SIG-M5 (cell line): ENCODE measurements around the gene ADPRHL1.
"Not testable (repeated sequence)": the region's sequence is repeated elsewhere in the genome, so short reads cannot be mapped to it uniquely, and the experiment has no call there.

Experiments
- DNase-seq: peaks from one replicate; lab custom pipeline; 2025; lab: John Stamatoyannopoulos, UW

ADPRHL1 gene

DNA sequence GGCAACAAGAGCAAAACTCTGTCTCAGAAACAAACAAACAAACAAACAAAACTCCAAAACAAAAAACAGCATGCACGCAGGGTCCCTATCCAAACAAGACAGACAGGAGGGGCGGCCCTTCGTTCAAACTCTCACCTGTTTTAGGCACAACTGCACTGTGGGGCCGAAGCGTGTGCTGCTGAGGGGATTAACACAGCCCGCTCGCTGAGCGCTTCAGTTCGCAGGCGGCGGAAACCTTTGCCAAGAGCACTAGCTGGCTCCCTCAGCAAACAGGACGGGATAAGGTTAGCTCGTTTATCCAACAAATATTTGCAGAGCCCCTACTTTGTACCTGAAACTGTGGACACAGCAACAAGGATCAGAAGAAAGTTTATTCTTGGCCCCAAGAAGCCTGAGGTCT is 1.6 kb upstream of the ADPRHL1 start:
- no peak for DNase-seq

DNA sequence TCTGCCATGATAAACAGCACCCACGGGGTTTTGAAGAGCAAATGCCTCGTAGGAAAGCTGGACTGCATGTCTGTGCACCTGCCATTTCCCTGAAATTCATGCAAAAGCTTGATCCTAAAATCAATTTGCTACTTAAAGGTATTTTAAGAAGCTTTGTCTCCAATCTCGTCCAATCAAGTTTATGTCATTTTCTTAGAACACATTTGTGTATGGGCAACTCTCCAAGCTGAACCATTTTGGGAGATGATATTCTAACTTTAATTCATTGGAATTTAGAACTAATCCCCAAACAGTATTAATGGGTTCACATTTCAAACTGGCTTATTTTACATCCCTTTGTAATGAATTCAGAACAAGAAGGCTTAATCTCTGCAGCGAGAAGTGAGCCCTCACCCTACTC is 822 bp downstream of the ADPRHL1 start:
- DNase-seq: no peak

GRCh38 chr13:113451951-113452421 is 1.3 kb downstream of the ADPRHL1 start:
- DNase-seq: no peak

DNA sequence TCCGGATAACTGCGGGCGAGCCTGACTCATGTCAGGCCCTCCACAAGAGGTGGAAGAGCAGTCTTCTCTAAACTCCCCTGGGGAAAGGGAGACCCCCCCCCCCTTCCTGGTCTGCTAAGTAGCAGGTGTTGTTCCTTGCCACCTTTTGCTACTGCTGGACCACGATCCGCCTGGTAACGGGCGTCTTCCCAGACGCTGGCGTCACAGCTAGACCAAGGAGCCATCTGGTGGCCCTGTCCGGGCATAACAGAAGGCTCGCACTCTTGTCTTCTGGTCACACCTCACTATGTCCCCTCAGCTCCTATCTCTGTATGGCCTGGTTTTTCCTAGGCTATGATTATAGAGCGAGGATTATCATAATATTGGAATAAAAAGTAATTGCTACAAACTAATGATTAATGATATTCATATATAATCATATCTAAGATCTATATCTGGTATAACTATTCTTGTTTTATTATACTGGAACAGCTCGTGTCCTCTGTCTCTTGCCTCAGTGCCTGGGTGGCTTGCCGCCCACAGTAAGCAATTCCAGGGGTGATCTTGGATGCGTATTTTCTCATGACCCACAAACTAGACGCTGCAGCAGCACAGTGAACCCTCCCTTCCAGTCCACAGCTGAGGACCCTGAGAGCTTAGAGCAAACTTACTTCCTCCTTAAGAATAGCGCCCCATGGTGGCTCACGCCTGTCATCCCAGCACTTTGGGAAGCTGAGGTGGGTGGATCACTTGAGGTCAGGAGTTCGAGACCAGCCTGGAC is 2.2 kb downstream of the ADPRHL1 start:
- not testable (repeated sequence) for DNase-seq

- DNase-seq: not testable (repeated sequence)
Measured at GRCh38 chr13:113450348-113450744, 2.9 kb downstream of the ADPRHL1 start.

- no peak for DNase-seq
Measured at GRCh38 chr13:113449693-113450347, 3.5 kb downstream of the ADPRHL1 start.

DNA sequence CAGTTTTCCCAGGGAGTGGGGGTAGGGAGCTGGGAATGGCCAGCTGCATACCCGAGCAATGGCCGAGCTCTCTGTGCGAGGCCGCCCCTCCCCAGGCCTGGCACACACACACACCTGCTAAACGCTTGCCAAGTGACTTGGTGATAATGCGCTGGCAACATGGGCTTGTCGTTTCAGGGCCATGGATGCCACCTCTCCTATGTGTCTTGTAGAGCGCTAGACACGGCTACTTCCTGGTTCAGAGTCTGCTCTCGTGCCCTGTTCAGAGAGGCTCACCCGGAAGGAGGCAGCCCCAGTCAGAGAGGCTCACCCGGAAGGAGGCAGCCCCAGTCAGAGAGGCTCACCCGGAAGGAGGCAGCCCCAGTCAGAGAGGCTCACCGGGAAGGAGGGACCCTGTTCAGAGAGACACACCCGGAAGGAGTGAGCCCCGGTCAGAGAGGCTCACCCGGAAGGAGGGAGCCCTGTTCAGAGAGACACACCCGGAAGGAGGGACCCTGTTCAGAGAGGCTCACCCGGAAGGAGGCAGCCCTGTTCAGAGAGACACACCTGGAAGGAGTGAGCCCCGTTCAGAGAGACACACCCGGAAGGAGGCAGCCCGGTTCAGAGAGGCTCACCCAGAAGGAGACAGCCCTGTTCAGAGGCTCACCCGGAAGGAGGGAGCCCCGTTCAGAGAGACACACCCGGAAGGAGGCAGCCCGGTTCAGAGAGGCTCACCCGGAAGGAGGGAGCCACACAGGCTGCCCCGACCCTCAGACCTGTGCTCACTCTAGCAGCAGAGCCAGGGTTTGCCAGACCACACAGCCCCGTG is 4.2 kb downstream of the ADPRHL1 start:
- no peak for DNase-seq

GRCh38 chr13:113448545-113448884 is 4.8 kb downstream of the ADPRHL1 start:
- no peak for DNase-seq

DNA sequence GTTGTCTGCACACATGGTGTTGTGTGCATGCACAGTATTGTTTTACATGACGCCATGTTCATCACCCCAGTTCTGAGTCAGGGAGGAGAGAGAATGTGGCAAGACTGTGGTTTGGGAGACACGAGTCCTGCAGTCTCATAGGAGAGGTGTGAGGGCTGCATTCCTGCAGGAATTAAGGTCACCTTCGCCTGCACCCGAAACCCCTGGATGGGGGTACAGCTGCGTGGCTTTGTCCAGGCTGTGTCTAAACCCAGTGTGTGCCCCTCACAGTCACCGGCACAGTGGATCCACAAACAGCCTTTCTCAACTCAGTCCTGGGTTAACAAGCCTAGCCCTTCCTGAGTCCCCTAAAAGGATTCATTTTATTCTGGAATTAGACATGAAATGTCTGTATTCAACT is 5.7 kb downstream of the ADPRHL1 start:
- no peak for DNase-seq

DNA sequence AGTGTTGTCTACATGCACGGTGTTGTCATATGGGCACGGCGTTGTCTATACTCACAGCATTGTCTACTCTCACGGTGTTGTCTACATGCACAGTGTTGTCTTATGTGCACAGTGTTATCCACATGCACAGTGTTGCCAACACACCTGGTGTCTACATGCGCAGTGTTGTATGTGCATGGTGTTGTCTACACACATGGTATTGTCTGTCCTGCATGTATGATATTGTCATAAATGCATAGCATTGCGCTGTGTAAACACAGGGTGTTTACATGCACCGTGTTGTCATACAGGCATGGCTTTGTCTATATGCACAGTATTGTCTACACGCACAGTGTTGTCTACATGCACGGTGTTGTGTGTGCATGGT is 6.8 kb downstream of the ADPRHL1 start:
- no peak for DNase-seq

DNA sequence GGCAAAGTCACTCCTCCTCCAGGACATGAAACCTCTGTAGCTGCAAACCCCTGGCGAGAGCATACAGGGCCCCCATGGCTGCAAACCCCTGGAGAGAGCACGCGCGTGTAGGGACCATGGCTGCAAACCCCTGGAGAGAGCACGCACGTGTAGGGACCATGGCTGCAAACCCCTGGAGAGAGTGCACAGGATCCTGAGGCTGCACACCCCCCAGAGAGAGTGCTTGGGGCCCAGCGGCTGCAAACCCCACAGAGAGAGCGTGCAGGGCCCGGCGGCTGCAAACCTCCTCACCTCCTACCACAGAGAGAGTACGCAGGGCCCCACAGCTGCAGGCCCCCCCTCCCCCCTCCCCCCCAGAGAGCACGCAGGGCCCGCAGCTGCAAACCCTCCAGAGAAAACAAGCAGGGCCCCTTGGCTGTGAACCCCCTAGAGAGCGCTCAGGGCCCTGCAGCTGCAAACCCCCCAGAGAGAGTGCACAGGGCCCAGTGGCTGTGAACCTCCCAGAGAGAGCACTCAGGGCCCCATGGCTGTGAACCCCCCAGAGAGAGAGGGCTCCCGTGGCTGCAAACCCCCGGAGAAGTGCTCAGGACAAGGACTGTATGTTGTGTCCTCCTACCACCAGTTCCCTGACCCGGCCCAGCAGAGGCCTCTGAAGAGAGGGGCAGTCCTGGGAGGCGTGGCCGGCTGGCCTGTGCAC is 7.3 kb downstream of the ADPRHL1 start:
- DNase-seq: no peak

DNA sequence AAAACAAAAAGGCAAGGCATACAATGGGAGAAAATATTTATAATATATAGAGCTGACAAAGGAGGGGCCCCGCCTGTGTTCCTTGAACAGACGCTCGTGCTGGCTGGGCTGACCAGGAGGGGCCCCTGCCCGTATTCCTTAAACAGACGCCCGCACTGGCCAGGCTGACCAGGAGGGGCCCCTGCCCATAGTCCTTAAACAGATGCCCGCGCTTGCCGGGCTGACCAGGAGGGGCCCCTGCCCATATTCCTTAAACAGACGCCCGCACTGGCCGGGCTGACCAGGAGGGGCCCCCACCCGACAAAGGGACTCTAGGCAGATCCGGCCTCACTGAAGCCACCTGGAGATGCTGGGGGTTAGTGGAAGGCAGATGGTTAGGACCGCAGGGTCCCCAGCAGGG is 9.3 kb downstream of the ADPRHL1 start:
- DNase-seq: no peak

DNA sequence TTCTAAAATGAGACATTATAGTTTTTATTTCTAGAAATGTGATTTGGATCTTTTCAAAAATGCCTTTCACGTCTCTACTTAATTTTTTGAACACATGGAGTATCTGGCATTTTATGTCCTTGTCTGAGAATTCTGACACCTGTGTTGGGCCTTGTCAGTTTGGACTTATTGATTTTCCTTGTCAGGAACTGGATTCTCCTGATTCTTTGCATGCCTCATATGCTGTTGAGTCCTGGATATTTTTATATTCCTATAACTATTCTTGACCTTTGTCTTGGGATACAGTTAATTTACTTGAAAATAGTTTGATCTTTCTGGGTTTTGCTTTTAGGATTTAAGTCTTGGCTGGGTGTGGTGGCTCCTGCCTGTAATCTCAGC is 10.3 kb downstream of the ADPRHL1 start:
- no peak for DNase-seq

GRCh38 chr13:113442354-113442984 is 10.8 kb downstream of the ADPRHL1 start:
- DNase-seq: no peak

DNA sequence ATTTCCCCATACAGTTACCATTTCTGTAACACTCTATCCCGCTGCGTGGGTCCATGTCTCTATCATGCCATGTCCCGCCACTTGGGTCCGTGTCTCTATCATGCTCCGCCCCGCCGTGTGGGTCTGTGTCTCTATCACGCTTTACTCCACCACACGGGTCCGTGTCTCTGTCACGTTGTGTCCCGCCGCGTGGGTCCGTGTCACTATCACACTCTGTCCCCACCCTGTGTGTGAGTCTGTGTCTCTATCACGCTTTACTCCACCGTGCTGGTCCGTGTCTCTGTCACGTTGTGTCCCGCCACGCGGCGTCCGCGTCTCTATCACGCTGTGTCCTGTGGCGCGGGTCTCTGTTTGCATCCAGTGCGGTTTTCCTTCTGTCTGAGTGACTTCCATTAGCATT is 11.6 kb downstream of the ADPRHL1 start:
- DNase-seq: no peak

DNA sequence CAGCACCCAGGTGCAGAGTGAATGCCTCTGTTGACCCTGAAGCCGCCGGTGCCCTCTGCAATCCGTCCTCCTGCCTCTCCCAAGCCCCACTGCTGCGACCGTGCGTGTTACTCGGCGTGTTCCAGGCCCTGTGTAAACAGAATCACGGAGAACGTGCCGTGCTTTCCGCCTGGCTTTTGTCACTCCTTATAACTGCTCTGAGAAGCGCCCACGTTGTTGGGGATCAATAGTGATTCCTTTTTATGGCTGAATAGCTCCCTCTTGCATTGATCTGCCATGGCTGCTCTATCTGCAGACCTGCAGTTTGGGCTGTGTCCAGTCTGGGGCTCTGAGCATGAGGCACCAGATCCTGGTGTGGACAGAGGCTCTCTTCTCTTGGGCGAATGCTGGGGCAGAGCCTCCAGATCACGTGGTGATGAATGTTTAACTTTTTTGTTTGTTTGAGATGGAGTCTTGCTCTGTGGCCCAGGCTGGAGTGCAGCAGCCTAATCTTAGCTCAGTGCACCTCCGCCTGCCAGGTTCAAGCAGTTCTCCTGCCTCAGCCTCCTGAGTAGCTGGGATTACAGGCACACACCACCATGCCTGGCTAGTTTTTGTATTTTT is 15.8 kb downstream of the ADPRHL1 start:
- DNase-seq: no peak

- not testable (repeated sequence) for DNase-seq
Measured at GRCh38 chr13:113436866-113437265, 16.4 kb downstream of the ADPRHL1 start.

- DNase-seq: not testable (repeated sequence)
Measured at GRCh38 chr13:113435907-113436306, 17.4 kb downstream of the ADPRHL1 start.

DNA sequence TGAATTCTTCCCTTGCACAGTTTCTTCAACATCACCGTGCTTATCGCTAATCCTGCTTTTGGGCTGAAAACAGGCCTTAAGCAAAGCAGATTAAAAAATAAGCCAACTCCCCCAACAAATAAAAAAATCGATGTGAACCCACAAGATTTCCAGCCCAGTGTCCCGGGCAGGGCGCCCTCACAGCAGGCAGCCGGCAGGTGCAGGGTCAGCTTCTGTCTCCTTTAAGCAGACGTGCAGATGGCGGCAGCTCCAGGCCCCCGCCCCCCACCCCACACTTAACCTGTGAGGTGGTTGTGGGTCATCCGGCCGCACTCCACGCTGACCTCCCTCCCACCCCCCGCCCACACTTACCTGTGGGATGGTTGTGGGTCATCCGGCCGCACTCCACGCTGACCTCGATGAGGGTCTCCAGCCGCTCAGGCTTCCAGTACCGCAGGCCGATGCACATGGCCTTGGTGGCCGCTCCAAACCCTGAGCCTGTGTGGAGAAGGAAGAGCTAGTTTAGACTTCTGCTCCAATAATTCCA is 19.8 kb downstream of the ADPRHL1 start:
- DNase-seq: no peak

DNA sequence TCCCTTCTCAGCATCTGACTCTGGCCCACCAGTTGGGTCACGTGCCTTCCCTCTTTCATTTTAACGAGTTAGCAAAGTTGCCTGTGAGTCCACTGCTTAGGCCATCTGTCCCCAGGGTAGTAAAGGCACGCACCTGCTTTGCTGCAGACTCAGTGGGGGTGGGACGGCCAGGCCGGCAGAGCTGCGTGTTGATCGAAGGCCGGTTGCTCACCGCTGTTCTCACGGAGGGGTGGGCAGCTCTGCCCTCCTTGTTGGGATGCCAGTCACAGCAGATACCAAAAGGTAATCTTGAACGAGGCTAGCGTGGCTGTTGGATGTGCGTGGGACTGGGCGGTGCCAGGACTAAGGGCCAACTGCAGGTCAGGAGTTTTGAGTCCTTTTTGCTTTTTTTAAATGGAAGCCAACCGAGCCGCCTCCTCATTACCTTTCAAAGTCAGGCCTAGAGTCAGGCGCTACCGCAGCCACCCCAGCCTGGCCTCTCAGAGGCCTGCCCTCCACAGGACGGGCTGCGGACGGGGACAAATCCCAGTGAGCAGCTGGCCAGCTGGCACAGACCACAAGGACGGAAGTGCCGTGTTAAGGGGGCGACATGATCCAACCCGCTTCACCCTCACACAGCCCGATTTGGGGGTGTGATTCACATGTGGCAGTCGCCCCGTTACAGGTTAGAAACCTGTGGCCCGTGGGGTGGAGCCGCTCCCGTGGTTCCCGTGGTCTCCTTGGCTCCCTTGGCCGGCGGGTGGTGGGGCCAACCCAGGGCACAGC is 20.6 kb downstream of the ADPRHL1 start:
- no peak for DNase-seq
